Left hindlimb (tissue), 1 donor: Measurements from ENCODE around the gene PCP4.

Experiments used
- DNase-seq: peaks from one replicate; pipeline ENCODE4 v3.0.0-alpha.2; 2018

PCP4 gene

DNA sequence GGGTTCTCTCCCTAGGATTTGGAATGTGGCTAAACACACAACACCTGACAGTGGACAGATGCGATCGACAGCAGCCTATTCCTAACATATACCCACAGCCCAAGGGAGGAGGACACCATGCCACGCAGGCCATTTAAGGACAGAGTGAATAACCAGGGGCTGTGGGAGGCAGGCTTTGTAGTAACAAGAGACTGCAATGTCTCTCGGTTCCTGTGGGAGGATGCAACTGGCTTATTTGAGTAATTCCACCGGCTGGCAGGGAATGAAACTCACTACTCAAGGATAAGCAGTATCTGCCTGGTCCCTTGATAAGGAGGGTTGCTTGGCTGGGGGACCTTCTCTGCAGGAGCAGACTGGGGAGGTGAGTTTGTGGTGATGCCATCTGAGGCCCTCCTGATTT, 109.6 kb downstream of the PCP4 start:
- DNase-seq, result no peak
